HUES48 (cell line): ENCODE results near the gene CACNB1.

Source experiments
- H3K27ac ChIP-seq: one replicate; pipeline ENCODE4 v1.7.0; 2013; ENCODE audit warnings: low read depth, low read length, inconsistent platforms
- H3K27me3 ChIP-seq: 2 replicates; pipeline ENCODE4 v1.6.1; 2013; ENCODE audit warnings: mild to moderate bottlenecking, low read length; ENCODE audit not compliant: control insufficient read depth, insufficient read depth
- H3K36me3 ChIP-seq: 2 replicates; pipeline ENCODE4 v1.6.1; 2013; ENCODE audit warnings: low read length; ENCODE audit not compliant: control insufficient read depth, insufficient read depth
- H3K4me1 ChIP-seq: 2 replicates; pipeline ENCODE4 v1.6.1; 2013; ENCODE audit warnings: mild to moderate bottlenecking, low read length; ENCODE audit not compliant: control insufficient read depth, insufficient read depth
- H3K4me3 ChIP-seq: 2 replicates; pipeline ENCODE4 v1.5.1; 2013; ENCODE audit warnings: mild to moderate bottlenecking, low read depth, low read length
- H3K9ac ChIP-seq: 2 replicates; pipeline ENCODE4 v1.6.1; 2013; ENCODE audit warnings: mild to moderate bottlenecking, low read depth, low read length, moderate library complexity
- H3K9me3 ChIP-seq: 2 replicates; pipeline ENCODE4 v1.6.1; 2013; ENCODE audit warnings: low read length; ENCODE audit not compliant: control insufficient read depth, insufficient read depth

CACNB1 gene

GRCh38 chr17:39186481-39187002 is 10.9 kb downstream of the CACNB1 start:
- Histone ChIP-seq H3K9ac (no peak overlapping the region), H3K27ac (no peak overlapping the region), H3K9me3 (no peaks in the 10 kb centered on the region), H3K4me1 (no peaks in the 10 kb centered on the region), H3K27me3 (no peaks in the 10 kb centered on the region), H3K36me3 (peaks cover 79% of the 10 kb centered on the region), H3K4me3 (no peak overlapping the region)

DNA sequence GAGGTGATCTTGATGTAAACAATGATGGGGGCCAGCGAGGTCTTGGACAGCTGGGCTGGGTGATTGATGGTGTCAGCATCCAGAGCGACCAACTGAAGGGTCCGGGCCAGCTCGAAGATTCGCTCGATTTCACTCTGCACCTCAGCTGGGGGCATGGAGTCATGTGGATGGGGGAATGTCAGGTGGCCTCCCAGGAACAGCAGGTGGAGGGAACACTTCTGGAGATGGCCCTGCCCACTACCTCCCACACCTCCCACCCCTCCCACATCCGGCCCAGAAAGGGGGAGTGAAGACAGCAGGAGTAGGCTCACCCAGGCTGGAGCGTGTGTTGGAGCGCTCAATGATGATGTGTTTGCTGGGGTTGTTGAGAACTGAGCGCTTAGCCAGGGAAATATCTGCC is 13.7 kb downstream of the CACNB1 start:
- H3K9me3 ChIP-seq, result no peaks in the 10 kb centered on the region
- no peak overlapping the region for H3K4me3 ChIP-seq
- no peaks in the 10 kb centered on the region for H3K27me3 ChIP-seq
- H3K4me1 ChIP-seq, result no peaks in the 10 kb centered on the region
- peaks cover 78% of the 10 kb centered on the region for H3K36me3 ChIP-seq
- H3K27ac ChIP-seq, result no peak overlapping the region
- no peak overlapping the region for H3K9ac ChIP-seq

- Histone ChIP-seq H3K4me3 (no peak overlapping the region), H3K9ac (no peak overlapping the region), H3K27me3 (no peaks in the 10 kb centered on the region), H3K4me1 (no peaks in the 10 kb centered on the region), H3K36me3 (peaks cover 77% of the 10 kb centered on the region), H3K9me3 (no peaks in the 10 kb centered on the region), H3K27ac (no peak overlapping the region)
Measured at GRCh38 chr17:39183045-39183444, 14.4 kb downstream of the CACNB1 start.

- Histone ChIP-seq H3K4me3 (no peak overlapping the region), H3K36me3 (peaks cover 71% of the 10 kb centered on the region), H3K9ac (no peak overlapping the region), H3K9me3 (no peaks in the 10 kb centered on the region), H3K27me3 (no peaks in the 10 kb centered on the region), H3K4me1 (peaks cover 3% of the 10 kb centered on the region; the same call in 1 of the 2 replicates), H3K27ac (no peak overlapping the region)
Measured at GRCh38 chr17:39181303-39181702, 16.2 kb downstream of the CACNB1 start.

DNA sequence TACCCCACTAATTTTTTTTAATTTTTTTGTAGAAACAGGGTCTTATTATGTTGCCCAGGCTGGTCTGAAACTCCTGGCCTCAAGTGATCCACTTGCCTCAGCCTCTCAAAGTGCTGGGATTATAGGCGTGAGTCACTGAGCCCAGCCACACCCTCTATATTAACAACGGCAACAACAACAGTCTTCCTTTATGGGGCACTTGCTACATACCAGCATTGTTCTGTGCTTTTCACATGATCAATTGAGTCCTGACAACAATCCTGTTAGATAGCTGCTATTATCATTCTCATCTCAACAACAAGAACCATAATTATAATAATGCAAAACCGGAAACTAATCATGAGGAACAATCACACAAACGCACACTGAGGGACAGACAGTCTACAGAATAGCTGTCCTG is 18.9 kb downstream of the CACNB1 start:
- H3K9ac ChIP-seq, result no peak overlapping the region
- peaks cover 54% of the 10 kb centered on the region for H3K36me3 ChIP-seq
- H3K9me3 ChIP-seq, result no peaks in the 10 kb centered on the region
- H3K4me1 ChIP-seq, result peaks cover 15% of the 10 kb centered on the region
- no peak overlapping the region for H3K27ac ChIP-seq
- H3K4me3 ChIP-seq, result no peak overlapping the region
- no peaks in the 10 kb centered on the region for H3K27me3 ChIP-seq

DNA sequence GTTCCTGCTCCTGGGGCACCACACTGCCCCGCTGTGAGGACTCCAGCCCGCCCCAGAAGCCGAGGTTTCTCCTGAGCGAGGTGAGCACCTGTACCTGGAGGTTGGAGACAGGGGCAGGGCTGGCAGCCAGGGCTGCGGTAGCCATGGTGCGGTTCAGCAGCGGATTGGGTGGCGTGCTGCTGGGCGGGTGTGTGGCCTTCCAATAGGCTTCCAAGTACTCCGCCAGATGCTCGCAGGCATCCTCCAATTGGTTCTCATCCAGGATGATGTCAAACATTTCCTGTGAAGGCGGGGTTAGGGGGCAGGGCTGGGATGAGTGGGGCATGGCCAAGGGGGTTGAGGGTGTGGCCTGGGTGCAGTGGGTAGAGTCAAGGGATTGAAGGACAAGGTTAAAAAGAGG is 20.2 kb downstream of the CACNB1 start:
- Histone ChIP-seq H3K4me1 (peaks cover 17% of the 10 kb centered on the region), H3K27me3 (no peaks in the 10 kb centered on the region), H3K27ac (no peak overlapping the region), H3K36me3 (peaks cover 44% of the 10 kb centered on the region), H3K4me3 (no peak overlapping the region), H3K9me3 (no peaks in the 10 kb centered on the region), H3K9ac (no peak overlapping the region)

DNA sequence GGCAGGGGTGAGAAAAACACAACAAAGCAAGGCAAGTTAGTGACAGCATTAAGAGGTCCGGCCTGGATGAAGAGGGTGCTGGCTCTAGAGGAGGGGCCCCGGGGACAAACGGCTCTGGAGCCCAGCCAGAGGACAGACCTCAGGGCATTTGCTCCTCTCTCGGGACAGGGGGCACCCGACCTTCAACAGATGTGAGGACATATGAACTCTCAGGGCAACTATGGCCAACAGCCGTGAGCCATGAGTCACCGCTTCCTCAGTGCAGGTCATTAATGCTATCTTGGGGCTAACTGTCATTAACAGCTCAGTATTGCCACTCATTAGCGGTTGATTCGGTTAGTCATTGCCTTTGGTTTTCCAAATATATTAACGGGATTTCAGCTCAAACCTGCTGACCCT is 21.8 kb downstream of the CACNB1 start:
- Histone ChIP-seq H3K27me3 (no peaks in the 10 kb centered on the region), H3K9me3 (no peaks in the 10 kb centered on the region), H3K9ac (no peak overlapping the region), H3K4me1 (peaks cover 17% of the 10 kb centered on the region), H3K4me3 (no peak overlapping the region), H3K36me3 (peaks cover 36% of the 10 kb centered on the region; the same call in 1 of the 2 replicates), H3K27ac (no peak overlapping the region)

DNA sequence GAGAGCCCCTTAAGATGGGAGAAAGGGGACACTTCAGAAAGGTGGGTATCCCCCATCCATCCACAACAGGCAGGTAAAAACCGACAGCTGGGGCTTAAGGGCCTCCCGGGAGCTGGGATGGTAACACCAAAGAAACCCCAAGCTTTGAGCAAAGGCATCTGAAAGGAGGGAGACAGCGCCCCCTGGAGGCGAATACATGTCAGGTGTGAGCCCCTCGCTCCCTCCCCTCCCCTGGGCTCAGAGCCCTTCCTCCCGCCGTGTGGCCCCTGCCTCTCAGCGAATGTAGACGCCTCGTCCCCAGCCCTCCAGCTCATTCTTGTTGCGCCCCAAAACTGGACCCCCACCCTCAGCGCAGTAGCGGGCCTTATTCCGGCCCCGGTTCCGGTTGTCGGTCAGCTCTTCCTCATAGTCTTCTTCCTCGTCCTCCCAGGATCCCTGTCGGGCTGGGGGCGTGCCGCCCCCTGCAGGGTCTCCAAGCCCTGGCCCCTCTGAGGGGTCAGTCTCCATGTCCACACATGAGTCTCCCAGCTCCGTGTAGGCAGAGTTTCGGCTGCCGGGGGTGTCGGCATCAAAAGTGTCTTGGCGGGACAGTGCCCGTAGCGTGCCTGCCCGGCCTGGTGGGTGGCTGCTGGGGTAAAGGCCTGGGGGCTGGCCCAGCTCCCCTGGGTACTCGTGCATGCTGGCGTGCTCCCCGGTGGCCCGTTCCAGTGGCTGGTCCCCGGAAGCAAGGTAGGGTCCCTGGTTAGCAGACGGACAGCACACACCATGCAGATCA is 22.4 kb downstream of the CACNB1 start:
- Histone ChIP-seq H3K27me3 (no peaks in the 10 kb centered on the region), H3K27ac (no peak overlapping the region), H3K4me3 (no peak overlapping the region; the same call in 1 of the 2 replicates), H3K4me1 (peaks cover 17% of the 10 kb centered on the region), H3K36me3 (peaks cover 31% of the 10 kb centered on the region; the same call in 1 of the 2 replicates), H3K9me3 (no peaks in the 10 kb centered on the region), H3K9ac (no peak overlapping the region)

DNA sequence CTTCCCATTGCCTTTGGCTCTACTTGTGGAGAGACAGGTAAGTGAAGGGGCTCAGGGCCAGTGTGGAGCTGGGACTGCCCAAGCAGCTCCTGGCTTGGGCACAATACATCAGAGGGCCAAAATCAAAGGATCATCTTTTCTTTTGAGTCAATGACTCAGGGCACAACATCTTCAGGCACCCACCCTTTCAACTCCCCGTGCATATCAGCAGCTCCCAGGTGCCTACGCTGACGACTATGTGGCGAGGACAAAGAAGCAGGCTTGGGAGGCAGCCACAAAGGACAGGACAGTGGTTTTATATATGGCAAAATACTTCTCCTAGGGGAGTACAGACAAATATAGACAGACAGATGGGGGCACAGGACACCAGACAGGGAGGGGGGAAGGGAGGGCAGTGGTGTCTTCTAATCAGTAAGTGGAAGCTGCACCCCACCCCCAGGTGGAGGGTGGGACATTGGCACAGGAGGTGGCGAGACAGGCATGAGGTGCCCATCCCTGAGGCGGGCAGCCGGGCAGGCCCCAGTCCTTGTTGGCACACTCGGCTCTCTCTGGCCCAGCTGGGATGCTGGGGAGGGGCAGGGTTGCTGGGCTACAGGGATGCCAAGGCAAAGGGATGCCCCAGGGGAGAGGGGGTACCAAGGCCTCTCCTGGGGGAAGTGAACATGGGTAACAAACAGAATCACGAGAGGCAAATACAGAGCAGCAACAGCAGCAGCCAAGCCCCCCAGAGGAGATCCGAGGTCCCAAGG is 23.8 kb downstream of the CACNB1 start:
- H3K9me3 ChIP-seq, result no peaks in the 10 kb centered on the region
- no peak overlapping the region for H3K27ac ChIP-seq
- no peak overlapping the region for H3K4me3 ChIP-seq
- H3K9ac ChIP-seq, result no peak overlapping the region
- peaks cover 17% of the 10 kb centered on the region for H3K4me1 ChIP-seq
- H3K36me3 ChIP-seq, result peaks cover 26% of the 10 kb centered on the region; the same call in 1 of the 2 replicates
- H3K27me3 ChIP-seq, result no peaks in the 10 kb centered on the region

GRCh38 chr17:39173080-39173479 is 24.4 kb downstream of the CACNB1 start:
- Histone ChIP-seq H3K9ac (no peak overlapping the region), H3K36me3 (peaks cover 22% of the 10 kb centered on the region; the same call in 1 of the 2 replicates), H3K9me3 (no peaks in the 10 kb centered on the region), H3K27ac (no peak overlapping the region), H3K27me3 (no peaks in the 10 kb centered on the region), H3K4me3 (no peak overlapping the region), H3K4me1 (peaks cover 17% of the 10 kb centered on the region)

DNA sequence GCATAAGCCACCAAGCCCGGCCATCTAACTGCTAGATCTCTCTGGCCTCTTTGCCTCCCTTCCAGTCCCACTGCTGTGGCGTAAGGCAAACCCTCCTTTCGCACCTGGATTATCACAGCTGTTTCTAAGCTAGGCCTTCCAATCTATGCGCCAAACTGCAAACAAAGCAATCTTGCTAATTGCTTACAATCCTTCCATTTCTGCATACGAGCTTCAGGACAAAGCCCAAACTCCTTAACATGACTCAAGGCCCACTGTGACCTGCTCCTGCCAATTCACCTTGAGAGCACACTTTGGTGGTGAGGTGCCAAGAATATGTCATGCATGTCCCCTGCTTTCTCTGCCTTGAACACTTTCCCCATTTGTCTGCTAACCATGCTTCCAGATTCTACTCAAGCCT is 25.5 kb downstream of the CACNB1 start:
- H3K4me1 ChIP-seq, result peaks cover 18% of the 10 kb centered on the region
- peaks cover 8% of the 10 kb centered on the region for H3K27me3 ChIP-seq
- no peak overlapping the region for H3K27ac ChIP-seq
- H3K9ac ChIP-seq, result no peak overlapping the region
- H3K9me3 ChIP-seq, result no peaks in the 10 kb centered on the region
- H3K4me3 ChIP-seq, result no peak overlapping the region
- H3K36me3 ChIP-seq, result peaks cover 16% of the 10 kb centered on the region; the same call in 1 of the 2 replicates
